Peyer's patch (tissue), 4 donors: ENCODE results near the gene SLC7A14. TPM values are rescaled to one million over a fixed set of nuclear protein-coding genes. Genes with fewer than 3 reads are reported as not detected.

Experiments
- DNase-seq, 3 donors: peaks; one replicate each; pipeline ENCODE4 v3.0.0-alpha.2; 2017 to 2019
- H3K27ac ChIP-seq, 4 donors: fragments of 200-600 bp; sonication (generic); one replicate each; pipeline ENCODE4 v1.5.1; 2016 to 2019
- H3K27me3 ChIP-seq, 2 donors: fragments of 200-600 bp; sonication (generic); one replicate each; pipeline ENCODE4 v1.5.1; 2019
- H3K36me3 ChIP-seq, 3 donors: fragments of 200-600 bp; sonication (generic); one replicate each; pipeline ENCODE4 v1.5.1; 2016 to 2019
- H3K4me1 ChIP-seq, 4 donors: fragments of 200-600 bp; sonication (generic); one replicate each; pipeline ENCODE4 v1.5.1; 2016 to 2019
- H3K4me3 ChIP-seq, 4 donors: fragments of 200-600 bp; sonication (generic); 1 replicate in 3 of 4; 2 replicates in 1 of 4; pipeline ENCODE4 v1.5.1; 2016 to 2019; ENCODE audit warnings: mild to moderate bottlenecking in 1 of 4
- H3K9me3 ChIP-seq, 4 donors: fragments of 200-600 bp; sonication (generic); one replicate each; pipeline ENCODE4 v1.5.1; 2016 to 2019; ENCODE audit warnings: mild to moderate bottlenecking in 1 of 4
- CTCF ChIP-seq, 6 experiments: fragments of 450-650 bp in 4 of 6; fragments of 200-600 bp in 2 of 6; sonication (generic) in 1 of 6; IDR thresholded peaks; one replicate each; pipeline ENCODE4 v1.5.1; 2017 to 2019; ENCODE audit warnings: antibody characterized with exemption in 6 of 6, mild to moderate bottlenecking in 3 of 6, moderate library complexity in 1 of 6
- POLR2A ChIP-seq, 2 donors: fragments of 450-650 bp; IDR thresholded peaks; one replicate each; pipeline ENCODE4 v1.5.1; 2017; ENCODE audit warnings: antibody characterized with exemption in 2 of 2, mild to moderate bottlenecking in 2 of 2, moderate library complexity in 2 of 2
- total RNA-seq, 4 donors: library from RNA; depleted of rRNA; stranded (reverse); fragments of >200 nt; gene quantifications; one replicate each; pipeline ENCODE4 v1.1.0, GENCODE V29; 2016

Gene SLC7A14
- total RNA-seq, 4 donors from 2014 or later = 0.18 to 0.40 (median 0.38) TPM; not detected in 1

GRCh38 chr3:170603770-170604510 is 18.1 kb upstream of the SLC7A14 start:
- Histone ChIP-seq H3K9me3 (no peaks in the 10 kb centered on the region), H3K36me3 (no peaks in the 10 kb centered on the region), H3K27me3 (no peaks in the 10 kb centered on the region), H3K4me3 (no peak overlapping the region), H3K27ac (no peak overlapping the region), H3K4me1 (peaks cover 0 to 6% (median 0%) of the 10 kb centered on the region in 4 donors)
- no peak for DNase-seq
- no peak for TF ChIP-seq POLR2A (IDR thresholded peaks at IDR 0.05)
- no peak for TF ChIP-seq CTCF (IDR thresholded peaks at IDR 0.05)

GRCh38 chr3:170602556-170602955 is 16.7 kb upstream of the SLC7A14 start:
- no peak for DNase-seq
- H3K27ac ChIP-seq = no peak overlapping the region
- H3K4me3 ChIP-seq = no peak overlapping the region
- no peaks in the 10 kb centered on the region for H3K9me3 ChIP-seq
- H3K27me3 ChIP-seq = no peaks in the 10 kb centered on the region
- peaks cover 0 to 6% (median 0%) of the 10 kb centered on the region in 4 donors for H3K4me1 ChIP-seq
- no peak for TF ChIP-seq POLR2A (IDR thresholded peaks at IDR 0.05)
- no peak for TF ChIP-seq CTCF (IDR thresholded peaks at IDR 0.05)
- no peaks in the 10 kb centered on the region for H3K36me3 ChIP-seq

GRCh38 chr3:170600005-170600624 is 14.2 kb upstream of the SLC7A14 start:
- no peak for TF ChIP-seq CTCF (IDR thresholded peaks at IDR 0.05)
- no peak for TF ChIP-seq POLR2A (IDR thresholded peaks at IDR 0.05)
- H3K4me3 ChIP-seq = no peak overlapping the region
- H3K36me3 ChIP-seq = no peaks in the 10 kb centered on the region
- peaks cover 0 to 6% (median 0%) of the 10 kb centered on the region in 4 donors for H3K4me1 ChIP-seq
- H3K27me3 ChIP-seq = no peaks in the 10 kb centered on the region
- no peak for DNase-seq
- H3K27ac ChIP-seq = no peak overlapping the region
- H3K9me3 ChIP-seq = no peaks in the 10 kb centered on the region

GRCh38 chr3:170599091-170599490 is 13.2 kb upstream of the SLC7A14 start:
- DNase-seq = no peak
- H3K4me1 ChIP-seq = peaks cover 0 to 6% (median 0%) of the 10 kb centered on the region in 4 donors
- peak overlapping the region in 1 of 4 donors; percentile 32 for H3K27ac ChIP-seq
- no peaks in the 10 kb centered on the region for H3K27me3 ChIP-seq
- no peak for TF ChIP-seq POLR2A (IDR thresholded peaks at IDR 0.05)
- no peak for TF ChIP-seq CTCF (IDR thresholded peaks at IDR 0.05)
- H3K4me3 ChIP-seq = no peak overlapping the region
- no peaks in the 10 kb centered on the region for H3K9me3 ChIP-seq
- H3K36me3 ChIP-seq = no peaks in the 10 kb centered on the region

GRCh38 chr3:170598091-170598502 is 12.2 kb upstream of the SLC7A14 start:
- no peaks in the 10 kb centered on the region for H3K36me3 ChIP-seq
- peaks cover 0 to 6% (median 0%) of the 10 kb centered on the region in 4 donors for H3K4me1 ChIP-seq
- TF ChIP-seq POLR2A (IDR thresholded peaks at IDR 0.05) = no peak
- no peak for TF ChIP-seq CTCF (IDR thresholded peaks at IDR 0.05)
- H3K4me3 ChIP-seq = no peak overlapping the region
- DNase-seq = peak in 1 of 3 donors; percentile 58
- H3K27ac ChIP-seq = peak overlapping the region in 1 of 4 donors; percentile 32
- H3K9me3 ChIP-seq = no peaks in the 10 kb centered on the region
- no peaks in the 10 kb centered on the region for H3K27me3 ChIP-seq
